ENCODE data around the gene ARHGEF16. TPM values are rescaled to one million over a fixed set of nuclear protein-coding genes. Genes with fewer than 3 reads are reported as not detected.

The ARHGEF16 gene
- total RNA-seq, 1 donor from 2014 or later = 12.2 TPM

DNA sequence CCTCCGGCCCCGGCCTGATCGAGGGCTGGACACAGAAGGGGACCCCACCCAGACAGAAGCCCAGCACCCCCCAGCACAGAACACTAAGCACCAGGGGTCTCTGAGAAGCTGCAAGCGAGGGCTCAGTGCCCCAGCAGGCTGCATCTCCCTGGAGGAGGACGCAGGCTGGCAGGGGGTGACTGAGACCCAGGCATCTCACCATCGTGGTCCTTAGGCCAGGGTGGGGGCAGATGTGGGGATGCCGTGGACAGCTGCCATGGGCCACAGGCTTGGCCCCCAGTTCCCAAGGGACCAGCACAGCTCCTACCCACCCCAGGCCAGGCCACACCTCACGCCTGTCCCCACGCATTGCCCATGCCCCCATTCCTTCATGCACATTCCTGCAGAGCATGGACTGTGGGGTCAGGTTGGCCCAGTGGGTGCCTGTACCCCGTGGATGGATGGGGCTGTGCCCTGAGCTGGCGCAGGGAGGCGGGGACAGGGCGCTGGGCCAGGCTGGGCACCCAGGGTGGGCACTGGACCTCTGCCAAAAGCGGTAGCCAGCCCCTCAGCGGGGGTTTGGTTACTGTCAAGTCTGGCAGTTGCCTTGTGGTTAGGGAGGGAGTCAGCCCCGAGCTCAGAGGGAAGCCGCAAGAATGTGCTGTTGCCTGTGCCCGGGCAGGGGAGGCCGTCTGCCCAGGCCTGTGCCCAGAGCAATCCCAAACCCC, 61.5 kb downstream of the ARHGEF16 start:
- Histone ChIP-seq H3K9me3 (no peaks in the 10 kb centered on the region), H3K4me3 (no peak overlapping the region), H3K36me3 (no peaks in the 10 kb centered on the region), H3K27ac (no peak overlapping the region), H3K27me3 (no peaks in the 10 kb centered on the region), H3K4me1 (no peaks in the 10 kb centered on the region)
- DNase-seq = no peak
- ATAC-seq = no peak
- TF ChIP-seq, protein P1, sequence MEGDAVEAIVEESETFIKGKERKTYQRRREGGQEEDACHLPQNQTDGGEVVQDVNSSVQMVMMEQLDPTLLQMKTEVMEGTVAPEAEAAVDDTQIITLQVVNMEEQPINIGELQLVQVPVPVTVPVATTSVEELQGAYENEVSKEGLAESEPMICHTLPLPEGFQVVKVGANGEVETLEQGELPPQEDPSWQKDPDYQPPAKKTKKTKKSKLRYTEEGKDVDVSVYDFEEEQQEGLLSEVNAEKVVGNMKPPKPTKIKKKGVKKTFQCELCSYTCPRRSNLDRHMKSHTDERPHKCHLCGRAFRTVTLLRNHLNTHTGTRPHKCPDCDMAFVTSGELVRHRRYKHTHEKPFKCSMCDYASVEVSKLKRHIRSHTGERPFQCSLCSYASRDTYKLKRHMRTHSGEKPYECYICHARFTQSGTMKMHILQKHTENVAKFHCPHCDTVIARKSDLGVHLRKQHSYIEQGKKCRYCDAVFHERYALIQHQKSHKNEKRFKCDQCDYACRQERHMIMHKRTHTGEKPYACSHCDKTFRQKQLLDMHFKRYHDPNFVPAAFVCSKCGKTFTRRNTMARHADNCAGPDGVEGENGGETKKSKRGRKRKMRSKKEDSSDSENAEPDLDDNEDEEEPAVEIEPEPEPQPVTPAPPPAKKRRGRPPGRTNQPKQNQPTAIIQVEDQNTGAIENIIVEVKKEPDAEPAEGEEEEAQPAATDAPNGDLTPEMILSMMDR (IDR thresholded peaks at IDR 0.05) = no peak
- intact Hi-C loops (cut with DNase I) = no loop called here

- ATAC-seq = no peak
- intact Hi-C loops (cut with DNase I) = no loop called here
- H3K27me3 ChIP-seq = no peaks in the 10 kb centered on the region
- no peaks in the 10 kb centered on the region for H3K9me3 ChIP-seq
- TF ChIP-seq, protein P1 (IDR thresholded peaks at IDR 0.05) = no peak
- H3K4me1 ChIP-seq = no peaks in the 10 kb centered on the region
- H3K36me3 ChIP-seq = no peaks in the 10 kb centered on the region
- no peak overlapping the region for H3K4me3 ChIP-seq
- H3K27ac ChIP-seq = no peak overlapping the region
- no peak for DNase-seq
Measured at GRCh38 chr1:3516481-3516869, 62.0 kb downstream of the ARHGEF16 start.

DNA sequence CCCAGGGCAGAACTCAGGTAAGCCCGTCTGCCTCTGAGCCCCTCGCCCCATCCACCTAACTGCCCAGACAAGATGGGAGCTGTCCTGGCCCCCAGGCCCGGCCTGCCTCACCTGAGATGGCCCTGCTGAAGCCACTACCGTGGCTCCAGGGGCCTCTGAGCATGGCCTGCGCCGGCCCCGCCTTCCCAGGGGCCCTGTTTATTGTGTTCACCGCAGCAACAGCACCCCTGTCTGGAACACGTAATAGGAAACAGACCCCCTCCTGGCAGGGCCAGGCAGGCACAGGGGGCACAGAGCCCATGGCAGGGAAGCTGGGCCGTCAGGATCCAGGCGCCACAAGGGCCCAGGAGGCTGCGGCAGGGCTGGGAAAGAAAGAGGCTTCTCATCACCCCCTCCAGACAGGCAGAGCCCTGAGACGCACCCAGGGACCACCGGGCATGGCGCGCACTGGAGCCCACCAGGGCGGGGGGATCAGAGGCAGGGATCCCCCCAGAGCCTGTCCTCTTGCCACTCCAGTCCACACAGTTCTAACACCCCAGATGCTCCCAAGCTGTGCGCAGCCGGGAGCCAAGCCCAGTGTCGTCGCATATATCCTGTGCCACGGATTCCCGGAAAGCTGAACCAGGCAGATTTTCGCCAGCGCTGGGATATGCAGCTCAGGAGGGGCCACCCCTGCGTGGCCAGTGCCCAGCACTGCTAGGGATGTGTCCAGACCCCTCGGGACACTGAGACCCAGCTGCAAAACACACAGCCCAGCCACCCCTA, 62.6 kb downstream of the ARHGEF16 start:
- DNase-seq = no peak
- no peak overlapping the region for H3K4me3 ChIP-seq
- no peaks in the 10 kb centered on the region for H3K4me1 ChIP-seq
- H3K9me3 ChIP-seq = no peaks in the 10 kb centered on the region
- TF ChIP-seq, protein P1 (IDR thresholded peaks at IDR 0.05) = no peak
- no peak overlapping the region for H3K27ac ChIP-seq
- H3K27me3 ChIP-seq = no peaks in the 10 kb centered on the region
- no peaks in the 10 kb centered on the region for H3K36me3 ChIP-seq
- ATAC-seq = no peak
- intact Hi-C loops (cut with DNase I) = no loop called here

DNA sequence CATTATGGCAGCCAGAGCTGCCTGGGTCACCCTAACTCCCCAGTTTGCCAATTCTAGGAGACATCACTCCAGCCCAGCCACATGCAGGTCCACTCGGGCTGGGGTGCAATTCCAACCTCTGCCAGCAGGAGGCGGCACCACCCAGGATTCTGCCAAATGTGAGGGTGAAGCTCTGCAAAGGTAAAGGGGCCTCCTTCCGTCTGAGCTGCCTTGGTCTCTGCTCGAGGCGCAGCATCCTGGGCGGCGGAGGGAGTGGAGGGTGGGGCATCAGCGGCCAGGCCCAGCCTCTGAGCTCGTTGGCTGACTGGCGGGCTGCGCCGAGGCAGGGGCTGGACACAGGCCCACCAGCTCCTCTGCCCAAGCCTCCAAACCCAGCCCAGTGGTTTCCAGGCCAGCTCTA, 63.8 kb downstream of the ARHGEF16 start:
- DNase-seq = no peak
- no peaks in the 10 kb centered on the region for H3K4me1 ChIP-seq
- no peaks in the 10 kb centered on the region for H3K27me3 ChIP-seq
- no peak overlapping the region for H3K4me3 ChIP-seq
- H3K36me3 ChIP-seq = no peaks in the 10 kb centered on the region
- no peaks in the 10 kb centered on the region for H3K9me3 ChIP-seq
- intact Hi-C loops (cut with DNase I) = no loop called here
- TF ChIP-seq, protein P1 (IDR thresholded peaks at IDR 0.05) = peak; percentile 74
- H3K27ac ChIP-seq = no peak overlapping the region
- ATAC-seq = no peak

GRCh38 chr1:3518756-3519155, 64.3 kb downstream of the ARHGEF16 start:
- H3K4me1 ChIP-seq = no peaks in the 10 kb centered on the region
- no peak for DNase-seq
- H3K9me3 ChIP-seq = no peaks in the 10 kb centered on the region
- no peak for ATAC-seq
- H3K4me3 ChIP-seq = no peak overlapping the region
- intact Hi-C loops (cut with DNase I) = no loop called here
- H3K27ac ChIP-seq = no peak overlapping the region
- TF ChIP-seq, protein P1 (IDR thresholded peaks at IDR 0.05) = no peak
- no peaks in the 10 kb centered on the region for H3K36me3 ChIP-seq
- no peaks in the 10 kb centered on the region for H3K27me3 ChIP-seq

All from upper lobe of right lung (tissue), 1 donor.